HTERT RPE-1 (cell line): Measurements from ENCODE around the gene NF2.
"Not testable (repeated sequence)": the region's sequence is repeated elsewhere in the genome, so short reads cannot be mapped to it uniquely, and the experiment has no call there.

Experiments used
- in situ Hi-C: fragments of 300-500 bp; cut with MboI; formaldehyde crosslinking; loops from 4 replicates; pipeline ENCODE4 v1.14.3; 2020; ENCODE audit warnings: low sequenced_read_pairs

Gene NF2

DNA sequence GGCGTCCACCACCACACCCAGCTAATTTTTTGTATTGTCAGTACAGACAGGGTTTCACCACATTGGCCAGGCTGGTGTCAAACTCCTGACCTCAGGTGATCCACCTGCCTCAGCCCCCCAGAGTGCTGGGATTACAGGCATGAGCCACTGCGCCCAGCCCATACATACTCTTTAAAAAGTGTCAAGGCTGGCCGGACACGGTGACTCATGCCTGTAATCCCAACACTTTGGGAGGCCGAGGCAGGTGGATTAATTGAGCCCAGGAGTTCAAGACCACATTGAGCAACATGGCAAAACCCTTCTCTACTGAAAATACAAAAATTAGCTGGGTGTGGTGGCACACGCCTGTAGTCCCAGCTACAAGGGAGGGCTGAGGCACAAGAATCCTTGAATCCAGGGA lies 9.0 kb upstream of the NF2 start:
- in situ Hi-C loops: not testable (repeated sequence)

GRCh38 chr22:29596408-29596807 lies 7.0 kb upstream of the NF2 start:
- in situ Hi-C loops: no loop called here

- in situ Hi-C loops: not testable (repeated sequence)
Measured at GRCh38 chr22:29597871-29598683, 5.4 kb upstream of the NF2 start.

- in situ Hi-C loops: no loop called here
Measured at GRCh38 chr22:29598684-29599020, 4.8 kb upstream of the NF2 start.

GRCh38 chr22:29604076-29604360 lies 585 bp downstream of the NF2 start:
- in situ Hi-C loops: no loop called here

DNA sequence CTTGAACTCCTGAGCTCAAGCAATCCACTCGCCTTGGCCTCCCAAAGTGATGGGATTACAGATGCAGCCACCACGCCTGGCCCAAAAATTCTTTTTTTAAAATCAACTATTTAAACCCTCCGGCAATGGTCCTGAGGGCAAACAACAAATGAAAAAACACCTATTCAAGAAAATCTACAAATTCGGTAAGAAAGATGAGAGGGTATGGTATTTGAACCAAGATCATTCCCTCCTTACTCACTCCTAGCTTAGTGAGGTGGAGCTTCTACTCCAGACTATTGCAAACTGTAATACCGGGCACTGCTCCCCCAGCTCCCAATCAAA lies 2.1 kb downstream of the NF2 start:
- in situ Hi-C loops: no loop called here

- in situ Hi-C loops: no loop called here
Measured at GRCh38 chr22:29606320-29606719, 2.9 kb downstream of the NF2 start.

- in situ Hi-C loops: no loop called here
Measured at GRCh38 chr22:29607426-29607825, 4.0 kb downstream of the NF2 start.

DNA sequence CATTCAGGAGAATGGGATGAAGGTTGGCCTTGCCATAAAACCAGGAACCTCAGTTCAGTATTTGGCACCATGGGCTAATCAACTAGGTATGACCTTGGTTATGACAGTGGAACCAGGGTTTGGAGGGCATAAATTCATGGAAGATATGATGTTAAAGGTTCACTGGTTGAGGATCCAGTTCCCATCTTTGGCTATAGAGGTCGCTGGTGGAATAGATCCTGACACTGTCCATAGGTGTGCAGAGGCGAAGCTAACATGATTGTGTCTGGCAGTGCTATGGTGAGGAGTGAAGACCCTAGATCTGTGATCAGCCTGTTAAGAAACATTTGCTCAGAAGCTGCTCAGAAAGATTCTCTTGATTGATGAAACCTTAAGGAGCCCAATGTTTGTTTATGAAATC lies 5.7 kb downstream of the NF2 start:
- in situ Hi-C loops: no loop called here

DNA sequence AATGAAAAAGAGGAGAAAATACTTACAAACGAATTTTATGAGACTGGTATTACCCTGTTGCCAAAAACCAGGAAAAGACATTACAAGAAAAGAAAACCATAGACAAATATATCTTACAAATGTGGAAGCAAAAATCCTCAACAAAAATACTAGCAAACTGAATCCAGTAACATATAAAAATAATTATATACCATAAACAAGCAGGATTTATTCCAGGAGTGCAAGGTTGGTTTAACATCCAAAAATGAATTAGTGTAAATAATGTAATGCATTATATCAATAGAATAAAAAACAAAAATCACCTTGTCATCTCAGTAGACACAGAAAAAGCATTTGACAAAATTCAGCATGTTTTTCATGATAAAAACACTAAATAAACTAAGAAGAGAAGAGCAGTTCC lies 7.3 kb downstream of the NF2 start:
- in situ Hi-C loops: no loop called here

DNA sequence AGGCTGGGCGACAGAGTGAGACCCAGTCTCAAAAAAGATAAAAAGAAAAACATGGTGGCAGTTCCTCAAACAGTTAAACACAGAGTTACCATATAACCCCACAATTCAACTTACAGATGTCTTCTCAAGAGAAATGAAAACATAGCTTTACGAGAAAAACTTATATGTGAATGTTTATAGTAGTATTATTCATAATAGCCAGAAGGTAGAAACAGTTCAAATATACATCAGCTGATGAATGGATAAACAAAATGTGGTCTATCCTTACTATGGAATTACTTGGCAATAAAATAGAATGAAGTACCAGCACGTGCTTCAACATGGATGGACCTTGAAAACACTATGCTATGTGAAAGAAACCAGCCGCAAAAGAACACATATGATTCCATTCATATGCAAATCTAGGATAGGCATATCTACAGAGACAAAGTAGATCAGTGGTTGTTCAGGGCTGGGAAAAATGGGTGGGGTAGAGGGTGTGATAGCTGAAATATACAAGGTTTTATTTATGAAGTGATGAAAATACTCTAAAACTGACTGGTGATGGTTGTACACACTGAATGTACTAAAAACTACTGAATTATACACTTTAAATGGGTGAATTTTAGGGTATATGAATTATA lies 12.4 kb downstream of the NF2 start:
- in situ Hi-C loops: no loop called here

DNA sequence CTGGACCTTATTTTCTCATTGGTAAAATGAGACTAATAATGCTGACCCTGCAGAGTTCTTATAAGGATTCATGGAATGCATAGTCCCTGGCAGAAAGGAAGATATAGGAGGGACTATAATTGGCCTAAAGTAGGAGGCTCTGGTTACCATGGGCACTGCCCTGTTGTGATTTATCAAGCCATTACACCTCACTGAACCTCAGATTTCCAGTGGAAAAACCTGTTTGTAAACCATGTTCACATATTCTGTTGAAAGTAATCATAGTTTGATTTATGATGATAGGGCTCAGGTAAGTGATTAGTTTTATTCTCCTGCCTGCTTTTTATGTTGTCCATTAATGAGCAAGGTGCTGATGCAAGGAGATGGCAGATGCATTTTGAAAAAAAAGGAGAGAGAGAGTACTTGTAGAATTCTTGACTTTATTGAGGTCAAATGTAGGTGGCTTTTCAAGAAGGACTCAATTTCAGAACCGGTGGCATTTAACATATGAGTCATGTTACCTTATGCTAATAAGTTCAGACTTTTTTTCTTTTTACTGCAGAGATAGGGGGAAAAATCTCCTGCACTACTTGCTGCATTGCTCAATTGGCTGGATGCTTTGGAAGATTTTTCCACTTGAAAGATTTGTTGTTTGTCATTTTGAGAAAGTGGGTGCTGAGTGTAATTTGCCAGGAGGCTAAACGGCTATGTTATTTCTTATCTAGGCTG lies 14.6 kb downstream of the NF2 start:
- in situ Hi-C loops: no loop called here

- in situ Hi-C loops: no loop called here
Measured at GRCh38 chr22:29621761-29622526, 18.5 kb downstream of the NF2 start.

GRCh38 chr22:29623059-29623458 lies 19.6 kb downstream of the NF2 start:
- in situ Hi-C loops: no loop called here

- in situ Hi-C loops: no loop called here
Measured at GRCh38 chr22:29623553-29624169, 20.2 kb downstream of the NF2 start.

DNA sequence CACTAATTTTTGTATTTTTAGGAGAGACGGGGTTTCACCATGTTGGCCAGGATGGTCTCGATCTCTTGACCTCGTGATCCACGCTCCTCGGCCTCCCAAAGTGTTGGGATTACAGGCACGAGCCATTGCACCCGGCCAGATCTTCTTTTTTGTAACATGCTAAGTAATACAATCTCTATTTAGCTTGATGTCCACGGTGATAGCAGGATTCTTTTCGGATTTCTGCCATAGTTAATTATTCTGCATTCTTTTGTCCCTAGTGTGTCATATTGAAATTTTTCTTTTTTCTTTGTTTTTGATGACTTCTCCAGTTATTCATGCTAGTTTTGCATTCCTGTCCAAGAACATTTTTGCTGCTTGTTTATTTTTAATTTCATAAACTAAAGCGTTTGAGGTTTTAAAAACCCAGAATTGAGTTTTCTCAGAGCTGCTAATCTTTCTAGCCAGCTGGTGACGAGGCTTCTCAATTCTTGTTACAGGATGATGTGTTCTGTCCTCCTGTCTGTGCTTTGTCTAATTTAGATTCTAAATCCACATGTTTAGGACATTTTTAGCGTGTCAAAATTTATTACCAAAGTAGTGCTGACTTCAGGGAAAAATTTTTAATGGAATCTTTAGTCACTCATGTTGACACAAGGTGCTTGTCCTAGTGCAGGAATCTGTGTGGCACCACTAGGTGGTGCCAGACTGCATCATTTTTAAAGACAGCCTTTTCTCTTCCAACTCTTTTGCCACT lies 21.8 kb downstream of the NF2 start:
- in situ Hi-C loops: no loop called here

GRCh38 chr22:29626497-29627195 lies 23.2 kb downstream of the NF2 start:
- in situ Hi-C loops: no loop called here

GRCh38 chr22:29627196-29627535 lies 23.7 kb downstream of the NF2 start:
- in situ Hi-C loops: no loop called here

DNA sequence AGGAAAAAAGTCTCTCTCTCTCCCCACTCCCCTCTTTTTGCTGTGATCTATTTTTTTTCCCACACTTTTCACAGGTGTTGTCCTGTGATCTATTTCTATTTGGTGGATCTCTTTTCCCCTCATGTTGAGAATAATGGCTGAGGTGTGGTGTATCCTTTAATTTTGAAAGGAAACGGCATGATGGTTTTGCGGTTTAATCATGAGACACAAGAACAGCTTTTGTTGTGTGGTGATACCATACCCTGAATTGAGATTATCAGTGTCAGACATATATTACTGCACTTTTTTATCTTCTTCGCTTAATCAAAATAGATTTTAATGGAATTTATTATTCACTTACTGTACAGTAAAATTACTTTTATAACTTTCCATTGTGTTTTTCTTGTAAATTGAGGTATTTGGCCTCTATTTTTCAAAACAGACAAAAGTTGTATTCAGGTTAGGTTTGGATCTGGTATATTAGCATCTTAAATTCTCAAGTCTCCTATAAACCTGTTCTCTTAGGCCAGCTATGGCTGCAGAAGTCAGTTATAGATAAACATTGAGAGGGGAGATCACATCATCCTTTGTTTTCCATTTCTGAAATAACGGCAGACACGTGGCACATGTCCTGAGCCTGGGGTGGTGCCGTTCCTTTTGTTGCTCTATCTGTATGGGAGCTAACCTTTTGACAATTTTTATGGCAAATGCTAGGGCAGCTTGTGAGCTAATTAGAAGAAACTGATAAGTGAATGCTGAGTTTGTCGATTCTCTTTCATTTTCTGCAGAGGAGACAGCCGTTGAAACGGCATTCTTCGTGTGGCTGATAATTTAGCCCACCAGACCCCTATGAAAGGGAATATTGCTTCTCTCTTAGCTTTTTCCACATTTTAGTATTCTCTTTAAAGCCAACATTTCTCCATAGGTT lies 25.8 kb downstream of the NF2 start:
- in situ Hi-C loops: no loop called here
